NT2/D1 (cell line): Measurements from ENCODE around the gene TRABD2B.

Experiments
- SUZ12 ChIP-seq: IDR thresholded peaks from 2 replicates; pipeline ENCODE4 v1.6.1; 2011; ENCODE audit not compliant: insufficient read length, insufficient read depth; ENCODE audit errors: extremely low read depth
- ZNF274 ChIP-seq: IDR thresholded peaks from 2 replicates; pipeline ENCODE4 v1.6.1; 2011; ENCODE audit warnings: mild to moderate bottlenecking, low read depth, low read length

DNA sequence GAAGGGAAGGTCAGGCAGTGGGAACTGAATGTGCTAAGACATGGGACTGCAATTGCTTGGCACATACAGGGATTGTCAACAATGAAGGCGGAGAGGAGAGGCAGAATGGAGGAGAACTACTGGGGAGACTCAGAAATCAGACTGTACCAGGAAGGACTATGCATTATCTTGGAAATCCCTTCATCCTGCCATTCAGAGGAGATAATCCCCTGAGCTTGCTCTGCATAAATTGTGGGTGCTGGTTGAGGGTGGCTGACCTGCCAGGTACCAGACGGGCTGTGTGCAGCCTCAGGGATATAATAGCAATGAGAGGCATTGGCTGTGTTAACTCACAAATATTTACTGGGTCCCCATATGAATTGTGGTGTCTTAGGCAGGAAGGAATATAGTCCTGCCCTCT is 5.0 kb upstream of the TRABD2B start:
- TF ChIP-seq SUZ12: no peak
- no peak for TF ChIP-seq ZNF274
